Bronchial epithelial cell (primary cell): ENCODE data around the gene NXN. TPM values are rescaled to one million over a fixed set of nuclear protein-coding genes. Genes with fewer than 3 reads are reported as not detected.
"Not testable (repeated sequence)": the region's sequence is repeated elsewhere in the genome, so short reads cannot be mapped to it uniquely, and the experiment has no call there.

Experiments used
- DNase-seq: peaks from one replicate; pipeline ENCODE4 v3.0.0-alpha.2; 2010; ENCODE audit warnings: low read depth
- FAIRE-seq: peaks from 2 replicates; lab custom pipeline; 2011; peaks lifted over from hg19 to GRCh38; lab: Jason Lieb, UNC
- H3K27me3 ChIP-seq: 2 replicates; pipeline ENCODE4 v1.5.1; 2011; ENCODE audit warnings: low read length; ENCODE audit not compliant: control insufficient read depth, insufficient read depth
- H3K36me3 ChIP-seq: 2 replicates; pipeline ENCODE4 v1.5.1; 2011; ENCODE audit warnings: low read length; ENCODE audit not compliant: control insufficient read depth, insufficient read depth
- H3K4me3 ChIP-seq: 2 replicates; pipeline ENCODE4 v1.5.1; 2011; ENCODE audit warnings: mild to moderate bottlenecking, low read depth, low read length, control low read depth
- CTCF ChIP-seq: IDR thresholded peaks from 2 replicates; pipeline ENCODE4 v1.5.1; 2011; ENCODE audit warnings: mild to moderate bottlenecking, moderate library complexity, low read length, control low read depth, inconsistent platforms; ENCODE audit not compliant: insufficient read depth, severe bottlenecking
- total RNA-seq: library from RNA; depleted of rRNA; stranded (reverse); fragments of >200 nt; gene quantifications from 2 replicates; pipeline ENCODE4 v1.2.1, GENCODE V29; 2014

The NXN gene
- total RNA-seq, 1 donor from 2014 or later, result 70.3 TPM

GRCh38 chr17:907725-908124 is 71.9 kb downstream of the NXN start:
- Histone ChIP-seq H3K36me3 (peaks cover 3% of the 10 kb centered on the region), H3K4me3 (no peak overlapping the region), H3K27me3 (no peaks in the 10 kb centered on the region)
- no peak for DNase-seq
- no peak for TF ChIP-seq CTCF
- no peak for FAIRE-seq

GRCh38 chr17:905708-906107 is 73.9 kb downstream of the NXN start:
- DNase-seq, H3K36me3 ChIP-seq, H3K27me3 ChIP-seq, H3K4me3 ChIP-seq, FAIRE-seq: not testable (repeated sequence)

- FAIRE-seq, result peak; percentile 52
Observed at GRCh38 chr17:903691-904481, 75.7 kb downstream of the NXN start.

GRCh38 chr17:902463-902862 is 77.1 kb downstream of the NXN start:
- Histone ChIP-seq H3K4me3 (no peak overlapping the region), H3K27me3 (no peaks in the 10 kb centered on the region), H3K36me3 (peaks cover 3% of the 10 kb centered on the region)
- FAIRE-seq, result peak; percentile 73
- TF ChIP-seq CTCF, result no peak
- DNase-seq, result no peak

More at GRCh38 chr17:903691-904481, 75.7 kb downstream of the NXN start:
- H3K4me3 ChIP-seq, result no peak overlapping the region
- no peak for TF ChIP-seq CTCF
- peak; percentile 98 for DNase-seq
- H3K27me3 ChIP-seq, result no peaks in the 10 kb centered on the region
- H3K36me3 ChIP-seq, result peaks cover 6% of the 10 kb centered on the region

GRCh38 chr17:901964-902363 is 77.6 kb downstream of the NXN start:
- TF ChIP-seq CTCF, result no peak
- Histone ChIP-seq H3K4me3 (no peak overlapping the region), H3K36me3 (peaks cover 3% of the 10 kb centered on the region), H3K27me3 (no peaks in the 10 kb centered on the region)
- DNase-seq, result no peak
- FAIRE-seq, result no peak

GRCh38 chr17:901191-901950 is 78.2 kb downstream of the NXN start:
- DNase-seq, result no peak

More at GRCh38 chr17:901191-901950, 78.2 kb downstream of the NXN start:
- no peak for FAIRE-seq
- H3K36me3 ChIP-seq, result peaks cover 3% of the 10 kb centered on the region
- H3K27me3 ChIP-seq, result no peaks in the 10 kb centered on the region
- no peak for TF ChIP-seq CTCF
- H3K4me3 ChIP-seq, result no peak overlapping the region
